Iris pigment epithelial cell (primary cell): Measurements from ENCODE around the gene MRTFA.
"Not testable (repeated sequence)": the region's sequence is repeated elsewhere in the genome, so short reads cannot be mapped to it uniquely, and the experiment has no call there.

Source experiments
- DNase-seq: peaks from one replicate; pipeline ENCODE4 v3.0.0-alpha.2; 2011; ENCODE audit warnings: low read depth

MRTFA gene

GRCh38 chr22:40659166-40659565, 22.6 kb upstream of the MRTFA start:
- no peak for DNase-seq

- not testable (repeated sequence) for DNase-seq
These were observed 20.1 kb upstream of the MRTFA start for GRCh38 chr22:40656651-40657050.

GRCh38 chr22:40655941-40656340, 19.4 kb upstream of the MRTFA start:
- not testable (repeated sequence) for DNase-seq

GRCh38 chr22:40654522-40655167, 18.1 kb upstream of the MRTFA start:
- peak; percentile 67 for DNase-seq

GRCh38 chr22:40653361-40653760, 16.8 kb upstream of the MRTFA start:
- DNase-seq: no peak

GRCh38 chr22:40651563-40652501, 15.3 kb upstream of the MRTFA start:
- DNase-seq: peak; percentile 99

GRCh38 chr22:40651057-40651456, 14.5 kb upstream of the MRTFA start:
- DNase-seq: no peak

- no peak for DNase-seq
These were observed 11.9 kb upstream of the MRTFA start for GRCh38 chr22:40648386-40648785.

- DNase-seq: no peak
These were observed 9.2 kb upstream of the MRTFA start for GRCh38 chr22:40645579-40646197.

GRCh38 chr22:40642316-40642715, 5.8 kb upstream of the MRTFA start:
- no peak for DNase-seq

- DNase-seq: no peak
These were observed 4.8 kb upstream of the MRTFA start for GRCh38 chr22:40641269-40641668.

GRCh38 chr22:40638261-40638660, 1.7 kb upstream of the MRTFA start:
- no peak for DNase-seq

GRCh38 chr22:40637183-40638150, 948 bp upstream of the MRTFA start:
- peak; percentile 56 for DNase-seq

GRCh38 chr22:40635940-40636379, 559 bp downstream of the MRTFA start:
- DNase-seq: no peak

GRCh38 chr22:40635043-40635939, 1.2 kb downstream of the MRTFA start:
- peak; percentile 54 for DNase-seq

- no peak for DNase-seq
These were observed 2.2 kb downstream of the MRTFA start for GRCh38 chr22:40634119-40634903.

- DNase-seq: no peak
These were observed 3.5 kb downstream of the MRTFA start for GRCh38 chr22:40633036-40633435.

GRCh38 chr22:40631925-40632324, 4.6 kb downstream of the MRTFA start:
- DNase-seq: no peak

GRCh38 chr22:40628354-40629042, 8.0 kb downstream of the MRTFA start:
- peak; percentile 74 for DNase-seq
